ENCODE data around the gene CYFIP2.
A peak's percentile ranks its signal among the peaks of the same experiment; 100 is the strongest.

The CYFIP2 gene

DNA sequence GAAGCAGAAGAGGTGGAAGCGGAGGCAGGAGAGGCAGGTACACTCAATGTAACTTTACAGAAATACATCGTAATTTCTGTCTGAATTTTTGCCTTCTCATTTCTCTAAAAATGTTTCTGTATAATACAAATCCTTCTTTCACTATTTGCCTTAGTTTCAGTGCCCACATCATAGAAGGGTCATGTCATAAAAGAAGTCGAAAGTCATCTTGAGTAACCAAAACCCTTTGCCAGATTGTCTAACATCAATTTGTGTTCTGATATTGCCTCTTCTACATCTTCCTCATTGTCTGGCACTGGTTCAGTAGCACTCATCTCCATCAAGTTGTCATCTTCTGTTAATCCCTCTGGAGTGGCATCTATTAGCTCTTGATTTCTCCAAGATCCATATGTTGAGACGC is 6.2 kb upstream of the CYFIP2 start:
- no peak for DNase-seq

- no peak for DNase-seq
These were observed 2.3 kb upstream of the CYFIP2 start for GRCh38 chr5:157263496-157264090.

DNA sequence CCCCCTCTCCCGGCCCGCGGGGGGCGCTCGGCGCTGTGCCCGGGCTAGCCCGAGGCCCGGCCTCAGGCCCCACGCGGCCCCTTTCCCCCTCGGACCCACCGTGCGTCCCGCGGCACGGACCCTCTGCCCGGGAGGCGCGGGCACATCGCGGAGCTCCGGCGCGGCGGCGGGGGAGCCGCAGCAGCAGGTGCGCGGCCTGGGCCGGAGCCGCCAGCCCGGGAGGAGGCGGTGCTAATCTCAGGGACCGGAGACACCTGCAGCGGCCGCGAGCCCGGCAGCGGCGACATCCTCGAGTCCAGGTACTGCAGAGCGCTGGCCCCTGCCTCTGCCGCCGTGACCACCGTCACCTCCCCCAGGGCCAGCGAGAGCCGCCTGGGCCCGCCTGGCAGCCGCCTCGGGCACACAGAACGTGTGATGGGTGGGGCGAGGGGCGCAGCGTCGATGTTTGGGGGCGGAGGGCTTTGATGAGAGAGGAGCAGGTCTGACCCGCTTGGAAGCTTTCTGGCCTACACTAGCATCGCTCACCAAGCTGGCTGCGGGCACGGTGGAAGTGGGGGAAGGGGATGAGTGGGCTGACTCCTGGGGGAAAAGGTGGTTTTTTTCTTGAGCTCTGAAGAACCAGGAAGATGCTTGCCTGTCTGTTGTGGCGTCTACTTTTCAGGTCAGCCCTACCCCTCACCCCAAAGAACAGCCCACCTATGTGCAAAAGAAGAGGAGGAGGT is 524 bp downstream of the CYFIP2 start:
- DNase-seq: peak; percentile 50 to 81 (median 67)

- DNase-seq: peak in 1 of 3 experiments; percentile 12
These were observed 1.1 kb downstream of the CYFIP2 start for GRCh38 chr5:157267025-157267424.

- peak in 1 of 3 experiments; percentile 9 for DNase-seq
These were observed 2.0 kb downstream of the CYFIP2 start for GRCh38 chr5:157267761-157268480.

DNA sequence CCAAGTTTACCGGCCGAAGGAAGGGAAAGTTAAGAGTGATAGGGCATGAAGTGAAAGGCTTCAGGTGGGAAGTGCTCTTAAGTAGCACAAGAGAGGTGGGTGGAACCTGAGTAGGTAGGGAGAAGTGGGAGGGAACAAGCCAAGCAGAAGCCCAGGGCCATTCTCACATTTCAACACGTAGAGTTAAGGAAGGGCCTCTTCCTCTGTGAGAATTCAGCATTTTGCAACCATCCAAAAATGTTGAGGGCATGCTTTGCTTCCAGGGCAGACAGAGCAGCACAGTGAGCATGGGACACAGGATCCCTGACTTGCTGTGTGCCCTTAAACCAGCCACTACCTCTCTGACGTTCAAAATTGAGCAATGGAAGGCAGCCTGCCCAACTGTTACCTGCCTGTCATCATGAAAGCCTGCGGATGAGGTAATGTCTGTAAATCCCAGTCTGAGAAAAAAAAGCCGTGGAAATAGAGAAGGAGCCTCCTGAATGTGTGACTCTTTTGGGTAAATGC is 3.3 kb downstream of the CYFIP2 start:
- peak in 1 of 3 experiments; percentile 68 for DNase-seq

GRCh38 chr5:157269761-157270272 is 3.9 kb downstream of the CYFIP2 start:
- DNase-seq: no peak

GRCh38 chr5:157270771-157271170 is 4.8 kb downstream of the CYFIP2 start:
- no peak for DNase-seq

DNA sequence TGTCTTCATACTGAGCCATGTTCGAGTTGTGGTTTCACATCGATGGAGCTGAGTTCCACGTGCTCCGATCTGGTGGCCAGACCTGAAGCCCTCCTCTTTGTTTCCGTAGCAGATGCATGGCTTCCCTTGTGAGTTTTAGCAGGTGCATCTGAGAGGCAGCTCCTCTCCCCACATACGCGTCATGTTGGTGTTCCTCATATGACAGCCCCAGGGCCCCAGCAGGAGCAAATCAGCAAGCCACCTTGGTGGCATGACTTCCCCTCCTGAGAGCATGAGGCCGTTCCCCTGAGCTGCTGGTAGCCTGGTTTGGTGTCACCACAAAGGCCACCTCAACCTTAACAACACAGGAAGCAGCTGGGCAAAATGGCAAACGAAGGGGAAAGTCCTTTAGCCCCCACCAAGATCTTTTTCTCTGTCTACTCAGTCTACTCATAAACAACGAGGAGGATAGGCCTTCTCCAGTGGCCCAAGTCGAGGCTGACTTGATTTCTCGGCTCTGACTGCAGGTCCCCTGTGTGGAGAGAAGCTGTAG is 5.9 kb downstream of the CYFIP2 start:
- DNase-seq: no peak

GRCh38 chr5:157273131-157273556 is 7.2 kb downstream of the CYFIP2 start:
- DNase-seq: no peak

GRCh38 chr5:157275403-157275802 is 9.5 kb downstream of the CYFIP2 start:
- no peak for DNase-seq

DNA sequence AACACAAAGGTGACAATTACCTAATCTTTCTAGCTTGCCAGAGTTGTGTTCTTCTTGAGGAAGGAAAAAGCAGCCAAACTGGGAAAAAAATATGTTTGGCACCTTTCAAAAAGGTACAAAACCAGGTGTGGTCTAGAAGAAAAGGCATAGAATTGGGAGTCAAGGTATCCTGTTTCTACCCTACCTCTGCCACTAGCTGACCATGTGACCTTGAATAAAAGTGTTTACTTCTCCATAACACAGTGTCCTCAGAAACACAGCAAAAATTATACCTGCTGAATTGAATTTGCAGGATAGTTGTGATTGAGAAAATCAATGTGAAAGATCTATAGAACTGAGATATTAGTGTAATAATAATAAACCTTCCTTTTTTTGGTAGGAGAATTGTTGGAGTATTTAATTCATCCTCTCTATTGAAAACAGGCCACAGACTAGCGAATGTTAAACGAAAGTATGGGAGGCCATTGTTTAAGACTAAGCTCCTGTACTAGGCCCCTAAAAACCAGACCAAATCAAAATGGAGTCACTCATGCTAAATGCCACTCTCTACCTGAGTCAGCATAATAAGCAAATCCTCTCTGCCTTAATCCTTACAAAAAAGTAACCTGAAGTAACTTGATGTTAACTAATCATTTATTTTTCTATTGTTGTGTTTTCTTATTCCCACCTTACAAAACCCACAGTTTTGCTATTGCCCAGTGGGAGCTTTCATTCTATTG is 12.6 kb downstream of the CYFIP2 start:
- no peak for DNase-seq

DNA sequence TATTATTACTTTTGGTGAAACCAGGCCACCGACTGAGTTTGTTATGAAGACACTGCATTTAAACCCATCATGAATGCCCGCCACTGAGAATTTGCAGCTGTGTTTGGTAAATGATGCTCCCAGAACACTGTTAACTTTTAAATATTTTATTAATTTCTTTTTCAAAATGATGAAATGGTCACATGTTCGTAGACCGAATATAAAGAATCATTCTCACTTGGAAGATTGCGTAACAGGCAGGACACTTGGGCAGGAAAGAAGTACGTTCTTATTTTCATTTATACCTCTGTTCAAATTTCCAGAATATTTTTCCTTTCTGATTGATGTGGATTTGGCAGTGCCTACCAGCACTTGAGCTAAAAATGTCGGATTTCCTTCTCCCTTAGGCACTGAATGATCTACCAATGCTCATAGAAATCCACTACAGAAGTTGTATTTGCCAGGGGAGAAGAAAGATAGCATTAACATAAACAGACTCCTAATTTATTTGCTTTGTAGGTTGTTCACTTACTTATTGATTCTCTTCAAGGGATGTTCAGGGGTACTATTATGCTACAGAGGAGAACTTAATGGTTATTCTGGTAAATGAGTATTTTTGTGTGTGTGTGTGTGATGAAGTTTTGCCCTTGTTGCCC is 13.8 kb downstream of the CYFIP2 start:
- no peak for DNase-seq

- no peak for DNase-seq
These were observed 15.0 kb downstream of the CYFIP2 start for GRCh38 chr5:157280927-157281326.

- no peak for DNase-seq
These were observed 16.2 kb downstream of the CYFIP2 start for GRCh38 chr5:157282150-157282549.

DNA sequence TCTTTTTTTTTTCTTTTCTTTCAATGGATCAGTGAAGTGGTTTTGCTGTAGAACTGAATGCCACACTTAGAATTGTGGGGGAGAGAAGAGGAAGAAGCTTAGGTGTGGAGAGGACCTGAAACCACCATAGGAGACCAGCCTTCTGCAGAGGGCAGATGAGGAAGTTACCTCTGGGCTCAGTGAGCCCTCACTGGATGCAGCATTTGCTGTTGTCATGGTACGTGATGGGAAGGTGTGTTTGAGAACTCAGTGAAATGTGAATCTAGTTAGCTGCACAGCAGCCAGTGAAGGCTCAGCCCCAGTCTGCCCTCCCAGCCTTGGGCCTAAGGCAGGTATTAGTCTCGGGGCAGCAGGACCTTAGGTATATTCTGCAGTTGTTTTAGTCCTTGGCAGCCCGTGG is 17.5 kb downstream of the CYFIP2 start:
- peak in 1 of 3 experiments; percentile 1 for DNase-seq

DNA sequence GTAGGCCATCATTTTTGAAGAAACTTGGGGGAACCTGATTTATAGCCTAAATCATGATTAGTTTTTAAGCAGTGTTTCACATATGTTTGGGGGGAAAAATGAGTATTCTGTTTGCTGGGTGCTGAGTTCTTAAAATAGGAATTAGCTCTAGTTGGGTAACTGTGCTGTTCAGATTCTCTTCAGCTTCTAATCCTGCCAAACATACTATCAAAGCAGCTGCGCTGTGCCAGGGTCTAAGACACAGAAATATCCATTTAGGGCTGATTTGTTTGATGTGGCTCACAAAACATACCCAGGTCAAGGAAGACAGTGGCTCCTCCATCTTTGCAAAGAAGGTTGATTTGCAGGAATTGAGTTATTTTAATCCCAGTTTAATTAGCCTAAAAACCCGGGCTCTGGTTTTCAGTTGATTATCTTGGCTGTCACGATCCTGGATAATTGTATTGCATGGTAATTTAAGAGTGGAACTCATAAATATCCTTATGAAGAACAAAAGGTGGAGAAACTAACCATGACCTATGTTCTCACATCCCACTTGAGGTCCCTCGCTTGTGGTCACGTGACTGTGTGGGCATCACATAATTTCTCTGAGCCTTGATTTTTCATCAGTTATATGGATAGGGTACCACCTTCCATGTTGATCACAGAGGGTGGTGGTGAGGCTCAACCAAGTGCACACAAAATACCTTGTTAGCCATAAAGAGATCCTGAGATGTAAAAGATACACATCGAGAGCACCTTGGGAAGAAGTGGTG is 18.7 kb downstream of the CYFIP2 start:
- DNase-seq: no peak

DNA sequence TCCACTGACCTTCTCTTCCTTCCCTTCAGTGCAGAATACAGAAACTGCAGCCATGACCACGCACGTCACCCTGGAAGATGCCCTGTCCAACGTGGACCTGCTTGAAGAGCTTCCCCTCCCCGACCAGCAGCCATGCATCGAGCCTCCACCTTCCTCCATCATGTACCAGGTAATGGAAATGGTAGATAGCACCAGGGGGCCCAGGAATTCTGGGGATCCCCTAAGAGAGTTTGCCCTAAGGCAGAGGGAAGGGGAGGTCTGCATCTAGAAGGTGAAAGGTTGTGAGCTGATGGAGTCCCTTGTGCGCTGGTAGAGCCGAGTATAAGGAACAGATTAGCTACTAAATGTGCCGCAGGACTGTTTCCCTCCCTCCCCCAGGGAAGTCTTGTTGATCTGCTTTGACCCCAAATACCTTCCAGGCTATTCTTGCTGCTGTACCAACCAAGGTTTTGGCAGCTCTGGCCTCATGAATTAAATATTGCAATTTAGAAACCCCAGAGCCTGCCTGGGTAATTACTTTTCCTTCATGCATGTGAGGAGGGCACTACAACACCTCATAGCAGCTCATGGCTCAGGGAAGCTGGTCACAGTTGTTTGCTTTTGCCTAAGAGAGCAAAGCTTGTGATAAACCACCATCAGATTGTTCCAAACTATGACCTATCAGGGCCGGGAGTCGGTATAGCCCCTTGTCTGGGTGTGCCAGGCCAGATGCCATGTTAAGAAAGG is 19.6 kb downstream of the CYFIP2 start:
- peak in 1 of 3 experiments; percentile 22 for DNase-seq

DNA sequence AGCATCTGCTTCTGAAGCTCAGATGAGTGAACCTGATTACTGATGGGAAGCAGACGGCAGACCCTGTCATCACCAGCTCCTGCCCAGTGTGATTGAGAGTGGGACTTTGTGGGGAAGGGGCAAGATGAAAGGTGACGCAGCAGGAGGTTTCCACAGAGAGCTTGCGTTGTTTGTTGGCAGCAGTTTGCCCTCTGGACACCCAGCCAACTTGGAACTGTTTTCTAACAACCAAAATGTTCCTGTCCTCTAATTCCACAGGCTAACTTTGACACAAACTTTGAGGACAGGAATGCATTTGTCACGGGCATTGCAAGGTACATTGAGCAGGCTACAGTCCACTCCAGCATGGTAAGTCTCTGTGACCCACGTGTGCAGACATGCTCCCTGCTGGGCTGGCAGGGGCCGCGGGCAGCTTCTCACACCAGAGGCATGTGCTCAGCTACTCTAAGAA is 20.9 kb downstream of the CYFIP2 start:
- DNase-seq: no peak

- DNase-seq: no peak
These were observed 22.7 kb downstream of the CYFIP2 start for GRCh38 chr5:157288405-157289163.
